HuH-7.5 (cell line): ENCODE data around the gene HOXD12.

Source experiments
- DNase-seq: peaks from one replicate; pipeline ENCODE4 v3.0.0; 2011; ENCODE audit warnings: low spot score

The HOXD12 gene

GRCh38 chr2:176093145-176093897, 6.3 kb upstream of the HOXD12 start:
- DNase-seq, result no peak

GRCh38 chr2:176093898-176094249, 5.7 kb upstream of the HOXD12 start:
- no peak for DNase-seq

GRCh38 chr2:176094349-176094748, 5.2 kb upstream of the HOXD12 start:
- DNase-seq, result no peak

DNA sequence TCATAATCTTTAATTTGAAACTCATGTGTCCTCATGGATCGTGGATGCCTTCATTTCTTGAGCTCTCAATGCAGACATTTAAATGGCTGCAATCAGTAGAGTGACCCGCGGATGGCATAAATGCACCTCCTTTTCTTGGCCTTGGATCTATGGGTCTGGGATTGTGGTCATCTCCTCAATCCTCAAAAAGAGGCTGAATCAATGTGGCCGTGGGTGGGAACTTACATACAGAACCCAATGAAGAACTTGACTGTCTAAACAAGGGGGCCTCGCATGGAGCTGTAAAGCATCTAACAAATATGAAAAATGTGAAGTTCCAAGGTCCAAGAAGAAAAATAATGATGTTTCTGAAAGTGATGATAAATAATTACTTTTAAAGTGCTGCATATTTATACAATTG, 4.2 kb upstream of the HOXD12 start:
- no peak for DNase-seq

DNA sequence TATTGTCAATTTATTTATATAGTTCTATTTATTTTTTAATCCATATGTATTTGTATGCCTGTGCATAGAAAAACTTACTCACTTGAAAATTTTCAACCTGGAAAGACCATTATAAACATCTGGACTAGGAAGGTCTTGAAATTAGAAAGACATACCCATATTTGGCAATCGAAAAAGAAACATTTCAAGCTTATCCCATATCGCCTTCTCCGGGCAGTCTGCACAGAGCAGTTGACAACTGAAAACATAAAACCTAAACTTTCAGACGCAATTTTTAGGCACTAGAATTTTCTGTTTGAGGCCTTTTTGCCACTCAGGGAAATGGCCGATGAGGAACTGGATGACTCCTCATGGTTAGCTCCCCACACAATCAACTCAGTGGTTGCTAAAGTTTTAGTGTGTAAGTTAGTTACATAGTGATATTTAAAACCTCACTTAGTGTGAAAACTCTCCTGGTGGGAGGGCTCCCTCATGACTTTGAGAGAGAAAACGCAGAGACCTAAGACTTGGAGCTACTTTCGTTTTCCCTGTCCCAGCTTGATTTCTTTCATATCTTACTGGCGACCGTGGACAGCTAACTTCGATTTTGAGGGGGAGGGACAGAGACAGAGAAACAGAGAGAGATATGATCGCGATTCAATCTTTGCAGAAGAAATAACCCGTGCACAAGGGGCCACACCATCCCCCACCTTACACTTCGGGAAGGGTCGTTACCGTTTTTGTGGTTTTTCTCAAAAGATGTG, 3.2 kb upstream of the HOXD12 start:
- DNase-seq, result no peak

- DNase-seq, result peak; percentile 96
These were observed 2.4 kb upstream of the HOXD12 start for GRCh38 chr2:176096986-176097819.

GRCh38 chr2:176097820-176098365, 1.7 kb upstream of the HOXD12 start:
- DNase-seq, result no peak

DNA sequence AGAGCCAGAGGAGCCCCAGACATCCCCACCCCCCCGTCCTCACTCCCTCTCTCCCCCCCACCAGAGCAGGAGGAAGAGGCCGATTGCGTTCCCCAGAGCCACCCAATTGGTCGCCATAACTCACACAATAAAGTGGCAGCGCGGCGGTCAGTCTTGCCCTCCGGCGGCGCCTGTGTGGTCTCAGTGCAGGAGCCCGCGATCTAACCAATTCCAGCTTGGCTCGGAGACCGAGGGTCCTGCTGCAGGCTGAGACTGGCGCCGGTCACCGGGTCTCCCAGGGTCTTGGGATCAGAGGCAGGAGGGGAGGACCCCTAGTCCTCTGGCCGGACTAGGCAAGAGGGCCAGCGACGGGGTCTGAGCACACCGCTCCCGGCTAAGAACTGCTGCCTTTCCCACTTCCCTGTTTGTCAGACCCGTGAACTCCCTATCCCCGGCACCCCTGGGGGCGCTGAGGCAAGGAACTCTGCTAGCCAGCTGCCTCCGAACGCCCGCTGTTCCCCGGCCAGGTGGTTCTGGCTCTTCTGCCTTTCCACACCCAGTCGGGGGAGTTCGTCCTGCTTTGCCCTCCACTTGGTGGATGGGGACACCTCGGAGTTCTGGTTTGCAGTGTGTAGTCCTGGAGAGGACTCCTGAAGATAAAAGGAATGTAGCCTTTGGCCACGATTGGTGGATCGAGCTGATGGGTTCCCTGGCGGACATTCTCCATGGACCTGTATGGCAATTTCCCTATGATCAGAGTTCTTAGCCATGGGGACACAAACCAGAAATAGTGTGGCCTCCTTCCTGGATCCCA, 1.0 kb upstream of the HOXD12 start:
- no peak for DNase-seq

DNA sequence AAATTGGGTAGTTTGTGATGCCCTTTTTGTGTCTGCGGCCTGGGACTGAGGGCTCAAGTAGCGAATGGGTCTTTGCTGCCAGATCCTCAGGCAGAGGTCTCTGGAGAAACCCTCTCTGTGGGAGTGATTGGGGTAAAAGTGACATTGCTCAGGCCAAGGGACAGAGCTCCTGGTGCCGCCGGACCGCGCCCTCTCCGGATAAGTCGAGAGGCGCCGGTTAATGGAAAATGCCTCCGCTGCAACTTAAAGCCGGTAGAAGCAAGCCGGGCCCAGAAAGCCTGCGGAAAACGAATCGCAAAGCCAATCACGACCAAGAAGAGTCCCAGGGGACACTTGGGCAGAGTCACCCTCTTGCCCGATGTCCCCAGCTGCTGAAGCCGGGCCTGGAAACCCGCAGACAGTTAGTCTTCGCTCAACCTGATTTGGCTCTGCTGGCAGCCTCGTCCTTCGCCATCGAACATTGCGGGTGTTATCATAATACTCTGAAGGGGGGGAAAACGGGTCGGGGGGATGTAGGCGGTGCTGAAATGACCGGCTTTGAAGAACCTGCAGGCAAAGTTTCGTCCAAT, 352 bp upstream of the HOXD12 start:
- no peak for DNase-seq

GRCh38 chr2:176100547-176101140, 1.0 kb downstream of the HOXD12 start:
- no peak for DNase-seq

DNA sequence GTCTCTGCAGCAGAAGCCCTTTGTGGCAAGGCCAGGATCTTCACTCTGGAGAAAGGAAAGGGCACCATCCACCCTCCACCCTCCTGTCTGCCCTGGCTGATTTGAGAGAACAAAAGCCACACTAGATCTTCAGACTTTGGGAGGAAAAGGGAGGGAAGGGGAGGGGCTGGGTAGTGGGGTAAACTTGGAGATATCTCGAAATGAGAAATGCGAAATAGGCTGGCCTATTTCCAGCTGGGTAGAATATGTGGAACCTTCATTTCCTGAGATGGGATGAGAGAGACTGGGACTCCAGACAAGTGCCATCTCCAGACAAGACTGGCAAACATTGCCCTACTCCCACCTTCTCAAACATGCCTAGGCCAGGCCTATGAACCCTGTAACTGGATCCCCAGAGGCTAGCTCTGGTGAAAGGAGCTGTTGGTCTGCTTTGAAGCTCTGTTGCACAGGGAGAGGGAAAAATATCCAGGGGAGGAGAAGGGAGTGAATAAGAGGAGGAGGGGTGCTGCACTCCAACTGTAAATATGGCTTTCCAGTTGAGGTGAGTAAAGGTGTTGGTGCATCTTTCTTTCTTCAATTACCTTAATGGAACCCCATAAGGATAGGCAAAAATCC, 1.7 kb downstream of the HOXD12 start:
- DNase-seq, result no peak

GRCh38 chr2:176101842-176102241, 2.2 kb downstream of the HOXD12 start:
- DNase-seq, result no peak

DNA sequence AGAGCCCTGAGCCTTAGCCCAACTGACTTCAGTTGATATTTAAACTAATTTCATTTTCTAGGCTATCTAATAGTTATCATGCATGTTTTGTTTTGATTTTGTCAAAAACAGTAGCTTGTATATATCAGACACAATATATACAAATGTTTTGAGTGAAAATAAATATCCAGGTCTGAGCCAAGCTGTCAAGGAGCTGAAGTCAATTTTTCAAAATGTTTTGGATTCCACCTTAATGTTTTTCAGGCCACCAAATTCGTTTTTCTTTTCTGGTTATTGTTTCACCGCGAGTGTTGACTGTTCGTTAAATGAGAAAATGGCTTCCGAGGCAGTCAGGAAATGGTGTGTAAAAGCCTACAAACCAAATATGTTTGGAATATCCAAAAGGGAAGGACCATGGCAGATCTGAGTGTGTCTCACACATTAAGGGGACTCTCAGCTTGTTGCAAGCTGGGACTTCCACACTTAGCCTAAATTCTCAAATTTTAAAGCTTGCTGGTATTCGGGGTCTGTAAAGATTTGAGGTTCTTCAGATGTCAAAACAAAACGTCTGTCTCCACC, 2.8 kb downstream of the HOXD12 start:
- DNase-seq, result no peak

DNA sequence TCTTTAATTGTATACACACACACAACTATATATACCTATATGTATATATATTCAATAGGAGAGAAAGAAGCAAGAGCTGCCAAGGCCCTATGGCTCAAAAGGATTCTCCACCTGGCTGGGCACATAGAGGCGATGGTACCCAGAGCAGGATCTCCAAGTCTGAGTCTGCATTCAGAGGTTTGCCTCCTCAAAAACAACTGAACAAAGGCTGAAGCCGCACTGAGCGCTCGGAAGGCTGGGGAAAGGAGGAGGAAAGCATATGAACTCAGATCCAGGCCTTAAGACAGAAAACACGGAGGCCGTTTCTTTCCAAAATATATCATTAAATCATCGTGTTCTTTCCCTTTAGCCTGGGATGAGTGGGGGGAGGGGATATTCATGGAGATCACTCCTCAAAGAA, 3.6 kb downstream of the HOXD12 start:
- no peak for DNase-seq

DNA sequence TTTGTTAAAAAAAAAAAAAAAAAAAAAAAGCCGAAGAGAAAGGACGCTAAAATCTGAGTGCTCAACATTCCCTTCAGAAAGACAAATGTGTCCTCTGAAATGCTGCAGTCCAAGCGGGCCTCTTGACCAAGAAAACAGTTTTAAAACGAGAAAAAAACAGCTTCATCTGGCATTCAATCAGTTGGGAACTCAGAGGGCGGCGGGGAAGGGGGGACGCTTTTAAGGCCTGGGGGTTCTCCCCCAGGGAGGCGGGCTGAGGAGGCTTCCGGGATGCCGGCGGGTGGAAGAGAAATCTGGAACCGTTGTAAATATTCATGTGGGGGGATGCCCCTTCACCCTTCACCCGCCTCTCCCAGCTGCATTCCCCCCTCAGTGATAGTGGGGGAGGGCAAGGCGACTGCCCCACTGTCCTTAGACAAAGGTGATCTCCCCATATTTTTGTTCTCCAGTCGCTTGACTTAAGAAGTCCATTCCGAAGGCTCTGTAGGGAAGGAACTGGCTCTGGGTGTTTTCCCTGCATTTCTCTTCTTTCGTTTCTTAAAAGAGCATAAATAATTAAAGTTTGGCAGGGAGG, 4.2 kb downstream of the HOXD12 start:
- no peak for DNase-seq

DNA sequence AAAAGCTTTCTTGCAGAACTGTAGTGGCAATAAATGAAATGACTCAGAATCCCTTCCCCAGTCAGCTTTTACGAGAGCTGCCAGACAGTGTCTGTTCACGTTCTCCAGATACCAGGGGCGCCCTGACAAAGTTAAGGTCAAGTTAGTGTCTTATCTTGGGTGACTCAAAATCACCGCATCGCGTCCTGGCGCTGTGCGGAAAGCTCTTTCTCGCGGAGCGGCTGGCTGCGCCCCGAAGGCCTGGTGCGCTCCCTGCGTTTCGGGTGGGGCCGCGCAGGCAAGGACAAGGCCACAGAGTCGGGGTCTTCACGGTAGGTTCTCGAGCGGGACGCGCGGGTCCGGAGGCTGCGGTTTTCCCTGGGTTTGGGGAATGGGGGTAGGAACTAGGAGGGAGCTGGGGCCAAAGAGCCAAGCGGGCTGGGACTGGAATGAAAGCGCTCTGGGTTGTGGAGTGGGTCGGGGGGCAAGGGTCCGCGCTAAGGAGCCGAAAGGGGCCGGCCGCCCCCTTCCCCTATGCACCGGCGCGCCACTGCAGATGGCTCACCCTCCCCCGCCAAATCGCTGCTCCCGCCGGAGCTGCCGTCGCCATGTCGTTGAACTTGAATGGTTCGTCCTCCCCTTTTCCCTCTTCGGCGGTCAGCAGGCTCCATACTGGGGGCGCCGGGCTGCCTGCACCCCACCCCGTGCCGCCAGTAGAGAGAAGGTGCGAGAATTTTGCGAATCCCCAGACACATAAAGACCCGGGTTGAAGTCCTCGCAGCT, 4.9 kb downstream of the HOXD12 start:
- DNase-seq, result no peak

DNA sequence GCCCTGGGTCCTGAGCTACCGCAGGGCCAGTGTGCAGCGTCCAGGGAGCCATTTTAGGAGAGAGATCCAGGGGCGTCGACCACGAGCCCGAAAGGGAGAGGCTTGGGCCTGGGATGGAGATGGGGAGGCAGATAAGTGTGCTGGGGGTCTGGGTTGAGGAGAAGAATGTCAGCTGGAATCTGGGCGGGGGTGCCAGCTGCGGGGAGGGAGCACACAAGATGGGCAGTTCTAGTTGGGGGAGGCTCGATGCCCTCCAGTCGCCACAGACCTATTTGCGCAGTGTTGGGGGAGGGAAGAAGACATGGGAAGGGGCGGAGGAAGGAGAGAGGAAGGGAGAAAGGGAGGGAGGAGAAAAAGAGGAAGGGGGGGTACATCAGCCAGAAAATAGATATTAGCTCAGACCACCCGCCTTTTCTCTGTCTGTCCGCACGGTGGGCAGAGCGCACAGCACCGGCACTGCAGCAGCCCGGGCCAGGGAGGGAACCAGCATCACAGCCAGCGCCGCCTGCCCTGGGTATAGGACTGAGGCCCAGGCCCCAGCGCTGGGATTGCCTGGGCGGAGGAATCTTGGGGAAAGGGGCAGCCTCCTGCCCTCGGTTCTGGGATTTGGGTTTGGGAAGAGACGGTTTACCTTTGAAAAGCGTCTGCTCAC, 5.6 kb downstream of the HOXD12 start:
- DNase-seq, result no peak

DNA sequence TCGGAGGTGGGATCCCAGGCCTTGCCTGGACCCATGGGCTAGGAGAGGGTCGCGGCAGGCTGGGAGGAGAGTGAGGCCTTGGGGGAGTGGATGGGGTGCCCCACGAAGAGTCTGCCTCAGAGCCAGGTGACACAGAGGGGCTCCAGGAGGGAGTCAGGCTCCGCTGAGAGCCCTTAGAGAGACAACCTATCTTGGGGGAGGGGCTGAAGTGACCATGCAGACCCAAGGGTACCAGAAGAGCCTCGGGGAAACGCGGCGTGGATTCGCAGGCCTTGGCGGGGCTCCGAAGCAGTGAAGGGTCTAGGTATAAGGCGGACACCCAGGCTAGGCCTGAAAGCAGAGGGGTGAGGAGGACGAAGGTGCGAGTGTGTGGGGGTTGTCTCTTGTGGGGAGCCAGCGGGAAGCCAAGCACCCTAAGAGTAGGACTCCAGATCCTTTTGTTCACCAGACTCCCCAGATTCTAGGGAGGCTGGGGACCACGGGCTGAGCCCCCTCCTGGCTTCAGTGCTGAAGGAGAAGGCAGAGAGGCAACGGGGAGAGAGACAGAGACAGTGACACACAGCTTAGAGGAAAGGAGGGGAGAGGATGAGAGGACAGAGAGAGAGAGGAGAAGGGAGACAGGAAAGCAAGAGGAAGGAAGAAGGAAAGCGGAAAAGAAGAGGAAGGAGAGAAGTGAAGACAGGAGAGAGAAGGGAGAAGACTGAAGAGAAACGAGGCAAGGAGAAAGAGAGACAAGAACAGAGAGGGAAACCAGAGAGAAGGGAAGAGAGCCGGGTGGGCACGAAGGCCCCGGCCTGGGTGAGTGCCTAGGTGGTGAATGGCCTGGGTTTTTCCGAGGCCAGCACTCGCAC, 6.4 kb downstream of the HOXD12 start:
- DNase-seq, result no peak
